T-helper 22 cell (primary cell): Measurements from ENCODE around the gene PPBP.
"Not testable (repeated sequence)": the region's sequence is repeated elsewhere in the genome, so short reads cannot be mapped to it uniquely, and the experiment has no call there.

Experiments used
- DNase-seq: peaks from one replicate; pipeline ENCODE4 v3.0.0-alpha.2; 2020; ENCODE audit warnings: low read depth

Gene PPBP

DNA sequence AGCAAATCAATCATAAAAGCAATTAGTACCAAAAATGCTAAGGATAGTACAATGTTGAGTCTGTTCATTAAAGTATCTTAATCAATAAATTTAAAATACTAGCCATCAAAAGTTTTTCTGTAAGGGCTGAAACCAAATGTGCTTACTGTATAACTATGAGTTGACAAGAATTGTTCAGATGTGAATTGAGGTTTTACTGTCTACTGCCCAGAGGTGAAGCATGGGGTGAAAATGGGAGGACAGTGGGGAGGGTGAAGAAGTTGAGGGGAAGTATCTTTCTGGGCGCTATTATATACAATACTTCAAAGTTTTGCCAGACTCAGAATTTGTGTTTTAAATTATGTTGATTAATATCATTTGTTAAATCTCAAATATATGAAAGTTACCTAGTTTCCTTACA is 4.1 kb upstream of the PPBP start:
- DNase-seq: no peak

- DNase-seq: no peak
Observed at GRCh38 chr4:73991742-73992000, 3.7 kb upstream of the PPBP start.

- no peak for DNase-seq
Observed at GRCh38 chr4:73990988-73991741, 3.2 kb upstream of the PPBP start.

DNA sequence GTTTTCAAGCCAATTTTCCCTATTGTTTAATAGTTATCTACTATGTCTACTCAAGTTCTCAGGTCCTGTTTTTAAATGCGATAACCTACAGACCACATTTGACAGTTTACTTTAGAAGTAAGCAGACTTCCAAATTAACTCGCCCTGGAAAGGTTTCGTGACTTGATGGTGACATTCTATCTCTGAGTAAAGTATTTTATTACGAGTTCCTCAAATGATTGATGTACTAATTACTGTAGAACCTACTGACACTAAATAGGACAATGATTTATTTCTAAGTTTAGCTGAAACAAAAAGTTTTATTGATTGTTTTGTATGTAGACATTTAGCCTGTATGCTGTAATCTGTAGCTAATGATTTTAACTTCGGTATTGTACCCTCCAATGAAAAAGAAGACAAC is 1.9 kb upstream of the PPBP start:
- no peak for DNase-seq

- no peak for DNase-seq
Observed at GRCh38 chr4:73989031-73989430, 1.0 kb upstream of the PPBP start.

DNA sequence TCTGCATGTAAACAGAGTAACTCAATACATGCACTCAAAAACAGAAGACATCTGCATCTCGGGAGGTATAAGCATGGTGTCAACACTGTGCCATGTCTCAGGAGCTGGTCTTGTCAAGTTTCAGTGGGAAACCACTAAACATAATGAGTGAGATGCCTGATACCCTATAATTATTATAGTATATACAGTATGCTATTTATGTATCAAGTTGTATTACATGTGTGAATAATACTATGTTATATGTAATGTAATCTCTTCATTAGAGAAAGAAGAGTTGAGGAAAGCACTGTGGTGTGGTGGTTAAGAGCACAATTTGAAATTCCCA is 2.5 kb downstream of the PPBP start:
- DNase-seq: no peak

DNA sequence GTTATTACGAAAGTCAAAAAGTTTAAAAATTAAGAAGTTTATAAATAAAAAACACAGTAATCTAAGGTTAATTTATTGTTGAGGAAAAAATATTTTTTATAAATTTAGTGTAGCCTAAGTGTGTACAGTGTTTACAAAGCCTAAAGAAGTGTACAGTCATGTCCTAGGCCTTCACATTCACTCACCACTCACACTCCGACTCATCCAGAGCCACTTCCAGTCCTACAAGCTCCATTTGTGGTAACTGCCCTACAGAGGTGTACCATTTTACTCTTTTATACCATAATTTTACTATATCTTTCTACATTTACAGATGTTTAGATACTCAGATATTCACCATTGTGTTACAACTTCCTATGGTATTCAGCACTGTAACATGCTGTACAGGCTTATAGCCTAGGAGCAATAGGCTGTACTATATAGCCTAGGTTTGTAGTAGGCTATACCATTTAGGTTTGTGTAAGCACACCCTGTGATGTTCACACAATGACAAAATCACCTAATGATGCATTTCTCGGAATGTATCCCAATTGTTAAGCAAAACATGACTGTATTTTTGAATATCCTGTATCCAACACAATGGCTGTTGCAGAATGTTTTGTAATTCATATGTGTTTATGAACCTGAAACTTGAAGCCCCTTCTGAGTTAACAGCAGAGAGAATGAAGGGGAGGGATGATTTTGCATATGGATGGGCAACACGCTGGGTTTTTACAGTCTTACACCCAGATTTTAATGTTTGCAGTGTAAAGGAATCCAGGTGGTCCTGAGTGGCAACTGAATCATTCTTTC is 3.1 kb downstream of the PPBP start:
- no peak for DNase-seq

DNA sequence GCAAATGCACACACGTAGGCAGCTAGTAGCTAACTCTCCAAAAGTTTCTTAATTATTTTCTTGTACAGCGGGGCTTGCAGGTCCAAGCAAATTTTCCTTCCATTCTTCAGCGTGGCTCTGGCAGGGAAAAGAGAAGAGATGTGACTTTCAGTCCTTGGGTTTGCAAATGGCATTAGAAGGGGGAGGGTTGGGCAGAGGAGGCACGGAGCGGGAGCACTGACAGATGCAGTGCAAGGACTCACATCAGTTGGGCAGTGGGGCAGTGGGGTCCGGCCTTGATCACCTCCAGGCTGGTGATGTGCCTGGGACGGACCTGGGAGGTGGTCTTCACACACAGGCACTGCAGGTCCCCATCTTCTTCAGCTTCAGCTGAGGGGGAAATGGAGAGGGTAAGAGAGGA is 6.8 kb downstream of the PPBP start:
- not testable (repeated sequence) for DNase-seq

DNA sequence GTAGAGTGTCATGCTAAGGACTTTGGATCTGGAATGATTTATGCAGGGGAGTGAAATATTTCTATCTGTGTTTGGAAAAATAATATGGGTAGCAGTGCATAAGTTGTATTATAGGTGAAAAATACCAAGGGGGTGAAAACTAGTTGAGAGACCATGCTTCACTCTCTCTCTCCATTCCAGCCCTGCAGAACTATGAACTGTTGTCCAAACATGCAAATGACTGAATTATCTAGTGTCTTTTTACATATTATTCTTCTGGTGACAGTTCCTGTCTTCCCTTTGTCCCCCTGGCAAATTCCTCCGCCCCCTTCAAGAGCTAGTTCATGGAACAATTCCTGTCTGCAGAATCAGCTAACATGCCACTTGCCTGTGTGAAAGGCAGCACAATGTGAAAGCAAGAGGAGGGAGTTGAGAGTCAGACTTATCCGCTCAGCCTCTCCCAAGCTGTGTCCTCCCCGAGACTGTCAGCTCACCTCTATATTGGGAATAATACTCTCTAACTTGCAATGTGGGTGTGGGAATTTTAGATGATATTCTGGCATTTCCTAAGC is 8.5 kb downstream of the PPBP start:
- DNase-seq: no peak

DNA sequence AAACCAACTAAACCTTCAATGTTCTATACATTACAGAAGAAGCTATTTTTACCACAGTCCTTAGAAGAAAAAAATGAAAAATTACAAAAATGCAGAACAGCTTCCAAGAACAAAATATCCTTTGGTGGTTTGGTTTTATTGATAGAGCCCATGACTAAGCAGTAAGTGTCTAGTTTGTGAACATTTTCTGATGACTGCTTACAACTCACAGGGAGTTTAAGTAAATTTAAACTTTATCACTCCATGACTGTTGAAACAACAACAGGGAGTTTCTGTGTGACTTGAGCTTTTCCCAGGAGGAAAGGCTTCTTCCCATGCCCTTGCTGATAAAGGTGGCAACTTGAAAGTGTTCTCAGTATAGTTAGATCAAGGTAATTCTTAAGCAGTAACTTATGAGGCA is 9.1 kb downstream of the PPBP start:
- DNase-seq: no peak

GRCh38 chr4:73976716-73977115 is 11.3 kb downstream of the PPBP start:
- DNase-seq: no peak

DNA sequence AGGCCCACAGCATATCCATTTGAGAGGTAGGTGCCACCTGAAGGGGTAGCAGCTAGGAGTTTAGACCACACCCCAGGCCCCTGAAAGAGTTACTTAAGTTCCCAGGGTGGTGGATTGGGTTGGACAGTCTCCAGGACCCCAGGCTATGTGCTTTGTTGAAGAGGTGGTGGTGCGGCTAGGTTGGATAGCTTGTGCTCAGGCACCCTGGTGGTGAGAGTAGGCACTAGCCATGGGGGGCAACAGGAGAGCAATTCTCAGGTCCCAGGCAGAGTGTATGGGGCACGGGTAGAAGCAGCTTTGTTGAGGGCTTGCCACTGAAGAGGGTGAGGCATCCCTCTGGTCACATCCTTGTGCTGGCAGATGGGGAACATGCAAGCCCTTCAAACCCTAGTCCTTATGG is 11.8 kb downstream of the PPBP start:
- DNase-seq: no peak

GRCh38 chr4:73974352-73974751 is 13.6 kb downstream of the PPBP start:
- no peak for DNase-seq

DNA sequence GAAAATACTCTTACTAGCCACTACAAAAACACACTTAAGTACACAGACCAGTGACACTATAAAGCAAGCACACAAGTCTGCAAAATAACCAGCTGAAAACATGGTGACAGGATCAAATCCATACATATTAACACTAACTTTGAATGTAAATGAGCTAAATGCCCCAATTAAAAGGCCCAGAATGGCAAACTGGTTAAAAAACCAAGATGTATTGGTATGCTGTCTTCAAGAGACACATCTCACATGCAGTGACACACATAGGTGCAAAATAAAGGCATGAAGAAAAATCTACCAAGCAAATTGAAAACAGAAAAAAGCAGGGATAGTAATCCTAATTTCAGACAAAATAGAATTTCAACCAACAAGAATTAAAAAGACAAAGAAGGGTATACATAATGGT is 17.0 kb downstream of the PPBP start:
- DNase-seq: no peak

DNA sequence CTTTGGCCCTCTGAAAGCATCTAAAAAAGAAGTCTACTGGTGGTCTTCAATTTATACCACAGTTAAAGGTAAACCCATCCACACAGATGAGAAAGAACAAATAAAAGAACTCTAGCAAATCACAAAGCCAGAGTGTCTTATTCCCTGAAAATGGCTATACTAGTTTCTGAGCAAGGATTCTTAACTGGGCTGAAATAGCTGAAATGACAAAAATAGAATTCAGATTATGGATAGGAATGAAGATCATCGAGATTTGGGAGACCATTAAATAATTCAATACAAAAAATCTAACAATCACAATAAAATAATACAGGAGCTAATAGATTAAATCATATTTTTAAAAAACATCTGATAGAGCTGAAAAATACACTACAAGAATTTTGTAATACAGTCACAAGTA is 18.0 kb downstream of the PPBP start:
- no peak for DNase-seq

- no peak for DNase-seq
Observed at GRCh38 chr4:73967866-73968265, 20.1 kb downstream of the PPBP start.

DNA sequence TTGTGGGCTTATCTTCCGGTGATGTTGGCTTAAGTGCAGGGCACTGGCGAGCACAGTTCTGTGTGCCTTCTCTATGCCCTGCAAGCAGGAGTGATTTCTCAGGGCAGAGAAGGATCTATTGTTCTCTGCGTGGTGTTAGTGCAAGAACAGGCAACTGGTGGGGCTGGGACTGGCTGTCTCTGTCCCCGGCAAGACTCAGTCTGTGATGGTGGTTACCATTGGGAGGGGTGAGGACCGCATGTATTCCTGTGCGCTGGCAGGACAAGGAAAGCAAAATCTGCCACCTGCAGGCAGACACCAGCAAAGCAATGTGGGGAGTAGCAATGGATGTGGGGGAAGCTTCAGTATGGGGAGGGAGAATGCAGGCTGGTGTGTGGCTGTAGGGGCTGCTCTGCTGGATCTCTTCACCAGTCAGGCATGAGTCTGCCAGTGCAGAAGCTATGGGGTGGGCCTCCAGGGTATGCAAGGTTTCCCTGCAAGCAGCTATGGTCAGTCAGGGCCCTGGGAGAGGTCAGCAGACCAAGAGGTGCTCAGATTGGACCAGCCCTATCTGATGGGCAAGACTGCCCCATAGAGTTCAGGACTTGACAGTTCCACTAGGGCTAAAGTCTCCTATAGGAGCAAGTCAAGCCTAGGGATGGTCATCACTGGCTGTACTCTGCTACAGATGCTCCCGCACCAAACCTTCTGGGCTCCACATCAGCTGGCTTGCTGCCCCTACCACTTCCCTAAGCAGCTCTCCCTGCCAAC is 23.0 kb downstream of the PPBP start:
- no peak for DNase-seq

- no peak for DNase-seq
Observed at GRCh38 chr4:73962724-73963123, 25.3 kb downstream of the PPBP start.

DNA sequence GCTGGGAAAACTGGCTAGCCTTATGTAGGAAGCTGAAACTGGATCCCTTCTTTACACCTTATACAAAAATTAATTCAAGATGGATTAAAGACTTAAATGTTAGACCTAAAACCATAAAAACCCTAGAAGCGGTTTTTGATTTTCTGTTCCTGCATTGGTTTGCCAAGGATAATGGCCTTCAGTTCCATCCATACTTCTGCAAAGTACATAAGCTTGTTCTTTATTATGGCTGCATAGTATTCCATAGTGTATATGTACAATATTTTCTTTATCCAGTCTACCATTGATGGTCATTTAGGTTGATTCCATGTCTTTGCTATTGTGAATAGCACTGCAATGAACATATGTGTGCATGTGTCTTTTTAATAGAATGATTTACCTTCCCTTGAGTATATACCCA is 28.9 kb downstream of the PPBP start:
- not testable (repeated sequence) for DNase-seq

- no peak for DNase-seq
Observed at GRCh38 chr4:73952352-73952751, 35.6 kb downstream of the PPBP start.

DNA sequence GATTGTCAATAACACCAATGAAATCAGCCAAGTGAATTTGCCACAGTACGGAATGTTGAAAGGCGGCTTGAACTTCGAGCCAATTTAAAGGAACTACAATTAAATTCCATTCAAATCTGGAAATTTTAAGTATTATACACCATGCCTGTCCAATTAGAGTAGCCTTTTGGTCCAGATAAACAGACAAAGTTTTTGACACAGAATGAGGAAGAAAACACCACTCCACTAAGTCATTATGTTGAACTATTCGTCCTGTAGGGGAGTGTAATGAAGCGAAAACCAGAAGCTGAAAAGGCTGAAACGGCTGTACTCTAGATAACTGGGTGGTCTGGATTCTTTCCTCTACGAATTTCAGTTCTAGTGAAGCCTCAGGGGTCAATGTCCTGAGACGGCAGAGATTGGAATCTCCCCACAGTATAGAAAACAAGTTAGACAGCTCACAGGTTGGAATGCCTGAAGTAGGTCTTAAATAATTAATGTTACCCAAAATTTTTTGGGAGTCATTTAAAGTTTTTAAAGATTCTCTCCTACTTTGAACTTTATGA is 37.5 kb downstream of the PPBP start:
- DNase-seq: not testable (repeated sequence)

DNA sequence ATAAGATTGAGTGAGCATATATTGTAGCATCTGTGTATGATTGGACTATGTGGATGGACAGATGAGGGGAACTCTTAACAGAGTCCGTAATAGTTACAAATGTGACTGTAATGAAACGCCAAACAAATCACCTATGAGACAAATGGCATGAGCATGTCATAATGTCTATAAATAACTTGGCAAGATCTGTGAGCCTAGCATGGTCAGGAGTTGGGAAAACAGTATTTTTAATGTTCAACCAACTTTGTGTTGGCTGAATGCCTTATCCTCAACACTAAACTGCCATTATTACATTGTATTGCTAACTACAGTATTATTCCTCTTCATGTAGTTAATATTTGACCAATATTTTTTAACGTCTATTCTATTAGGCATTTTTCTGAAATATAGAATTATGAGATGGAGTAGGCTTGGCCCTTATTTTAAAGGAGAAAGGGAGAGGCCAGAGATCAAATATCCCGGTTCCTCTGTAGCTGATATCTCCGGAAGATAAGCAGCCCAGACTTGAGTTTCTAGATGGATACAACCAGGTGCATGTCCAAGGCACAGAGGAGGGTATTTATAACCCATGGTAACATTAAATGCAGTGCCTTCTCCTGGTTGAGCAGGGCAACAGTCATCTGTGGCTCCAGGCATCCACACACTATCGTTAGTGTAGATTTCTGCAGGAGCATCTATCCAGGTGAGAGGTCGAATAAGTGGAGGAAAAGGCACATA is 38.8 kb downstream of the PPBP start:
- DNase-seq: no peak
